ENCODE measurements around the gene MAPRE3.
A peak's percentile ranks its signal among the peaks of the same experiment; 100 is the strongest.

Gene MAPRE3

DNA sequence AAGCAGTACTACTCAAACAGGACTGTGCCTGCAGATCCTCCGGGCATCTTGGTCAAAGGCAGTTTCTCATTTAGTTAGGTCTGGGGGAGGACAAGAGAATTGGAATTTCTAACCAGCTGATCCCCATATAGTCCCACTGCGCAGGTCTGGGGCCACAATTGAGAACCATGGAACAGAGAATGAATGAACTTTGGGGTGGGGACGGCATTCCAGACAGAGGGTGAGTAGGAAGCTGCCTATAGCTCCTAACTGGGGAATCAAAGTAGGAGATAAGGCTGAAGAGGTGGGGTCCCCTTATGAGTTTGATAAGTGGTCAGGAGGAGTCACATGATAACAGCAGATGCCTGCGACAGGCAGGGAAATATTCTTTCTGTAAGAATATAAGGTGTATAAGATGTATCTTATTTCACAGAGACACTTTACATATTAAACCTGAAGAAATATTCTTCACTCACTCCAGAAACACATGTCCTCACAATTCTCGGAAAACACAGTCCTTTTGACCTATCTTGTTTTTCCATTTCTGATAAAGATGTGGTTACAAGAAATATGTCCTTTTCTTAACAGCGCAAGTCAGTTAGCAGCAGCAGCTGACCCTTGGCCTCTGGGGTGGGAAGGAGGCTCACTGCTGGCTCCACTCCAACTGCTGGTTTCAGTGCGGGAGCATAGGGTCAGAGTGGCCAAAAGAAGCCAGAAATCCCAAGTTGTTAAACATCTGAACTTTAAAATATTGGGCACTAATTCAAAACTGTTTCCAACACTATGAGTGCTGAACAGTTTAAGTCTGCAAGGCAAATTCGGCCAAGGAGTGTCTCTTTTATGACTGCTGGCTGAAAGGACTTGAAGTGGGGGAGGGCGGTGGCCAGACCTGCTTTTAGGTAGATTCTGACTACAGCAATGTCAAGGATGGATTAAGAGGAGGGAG lies 49.8 kb downstream of the MAPRE3 start:
- no peak overlapping the region for H3K4me3 ChIP-seq (ENCODE audit: low read length)
- TF ChIP-seq, protein P1, sequence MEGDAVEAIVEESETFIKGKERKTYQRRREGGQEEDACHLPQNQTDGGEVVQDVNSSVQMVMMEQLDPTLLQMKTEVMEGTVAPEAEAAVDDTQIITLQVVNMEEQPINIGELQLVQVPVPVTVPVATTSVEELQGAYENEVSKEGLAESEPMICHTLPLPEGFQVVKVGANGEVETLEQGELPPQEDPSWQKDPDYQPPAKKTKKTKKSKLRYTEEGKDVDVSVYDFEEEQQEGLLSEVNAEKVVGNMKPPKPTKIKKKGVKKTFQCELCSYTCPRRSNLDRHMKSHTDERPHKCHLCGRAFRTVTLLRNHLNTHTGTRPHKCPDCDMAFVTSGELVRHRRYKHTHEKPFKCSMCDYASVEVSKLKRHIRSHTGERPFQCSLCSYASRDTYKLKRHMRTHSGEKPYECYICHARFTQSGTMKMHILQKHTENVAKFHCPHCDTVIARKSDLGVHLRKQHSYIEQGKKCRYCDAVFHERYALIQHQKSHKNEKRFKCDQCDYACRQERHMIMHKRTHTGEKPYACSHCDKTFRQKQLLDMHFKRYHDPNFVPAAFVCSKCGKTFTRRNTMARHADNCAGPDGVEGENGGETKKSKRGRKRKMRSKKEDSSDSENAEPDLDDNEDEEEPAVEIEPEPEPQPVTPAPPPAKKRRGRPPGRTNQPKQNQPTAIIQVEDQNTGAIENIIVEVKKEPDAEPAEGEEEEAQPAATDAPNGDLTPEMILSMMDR (conservative IDR thresholded peaks at IDR 0.05; ENCODE audit: low read length): no peak
- no peak for DNase-seq (ENCODE audit: low read depth)

DNA sequence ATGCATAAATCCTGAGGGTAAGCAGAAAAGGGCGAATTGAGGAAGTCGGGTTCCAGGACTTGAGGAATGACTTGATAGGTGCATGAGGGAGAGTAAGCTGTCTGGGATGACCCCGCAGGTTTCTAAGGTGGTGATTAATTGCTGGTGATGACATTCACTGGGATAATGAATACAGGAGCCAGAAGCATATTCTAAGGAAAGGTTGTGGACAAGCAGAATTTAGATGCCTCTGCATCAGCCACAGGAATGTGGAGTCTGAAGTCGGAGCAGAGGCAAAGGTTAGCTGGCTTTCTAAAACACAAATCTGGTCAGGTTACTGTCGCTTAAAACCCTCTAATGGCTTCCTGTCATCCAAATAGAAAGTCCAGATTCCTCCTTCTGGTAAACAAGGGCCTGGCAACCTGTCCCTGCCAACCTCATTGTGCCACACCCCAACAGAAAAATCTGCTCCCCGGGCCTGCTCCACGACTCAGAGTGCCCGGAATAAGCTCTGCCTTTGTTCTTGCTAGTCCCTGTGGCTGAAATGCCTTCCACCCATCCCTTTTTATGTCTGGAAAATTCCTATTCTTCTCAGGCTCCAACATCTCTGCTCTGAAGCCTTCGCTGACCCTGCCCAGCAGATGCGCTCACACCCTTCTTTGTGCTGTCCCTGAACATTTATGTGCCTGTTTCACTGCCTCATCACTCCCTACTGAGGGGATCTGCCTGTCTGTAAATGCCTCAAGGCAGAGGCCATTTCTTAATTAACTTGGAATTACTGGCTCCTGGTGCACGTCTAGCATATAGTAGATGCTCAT lies 51.0 kb downstream of the MAPRE3 start:
- no peak overlapping the region for H3K4me3 ChIP-seq (ENCODE audit: low read length)
- TF ChIP-seq, protein P1 (conservative IDR thresholded peaks at IDR 0.05; ENCODE audit: low read length): no peak
- peak; percentile 40 for DNase-seq (ENCODE audit: low read depth)

DNA sequence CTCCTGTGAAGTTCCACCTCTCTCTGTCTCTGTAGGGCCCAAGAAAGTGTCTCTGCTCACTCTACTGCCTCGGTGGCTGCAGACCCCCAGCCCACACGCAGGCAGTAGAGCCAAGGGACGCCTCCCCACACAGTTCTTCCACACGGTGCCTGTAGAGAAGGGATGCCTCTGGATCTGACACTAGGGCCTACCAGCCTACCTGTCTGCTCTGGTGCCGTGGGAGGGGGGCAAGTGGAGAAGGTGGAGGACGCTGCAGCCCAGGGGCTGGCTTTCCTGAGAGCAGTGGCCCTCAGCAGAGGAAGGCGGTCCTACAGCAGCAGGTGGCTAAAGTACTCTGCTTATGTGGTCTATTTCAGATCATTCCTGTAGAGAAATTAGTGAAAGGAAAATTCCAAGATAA lies 53.3 kb downstream of the MAPRE3 start:
- TF ChIP-seq, protein P1 (conservative IDR thresholded peaks at IDR 0.05; ENCODE audit: low read length): no peak
- no peak overlapping the region for H3K4me3 ChIP-seq (ENCODE audit: low read length)
- DNase-seq (ENCODE audit: low read depth): no peak

DNA sequence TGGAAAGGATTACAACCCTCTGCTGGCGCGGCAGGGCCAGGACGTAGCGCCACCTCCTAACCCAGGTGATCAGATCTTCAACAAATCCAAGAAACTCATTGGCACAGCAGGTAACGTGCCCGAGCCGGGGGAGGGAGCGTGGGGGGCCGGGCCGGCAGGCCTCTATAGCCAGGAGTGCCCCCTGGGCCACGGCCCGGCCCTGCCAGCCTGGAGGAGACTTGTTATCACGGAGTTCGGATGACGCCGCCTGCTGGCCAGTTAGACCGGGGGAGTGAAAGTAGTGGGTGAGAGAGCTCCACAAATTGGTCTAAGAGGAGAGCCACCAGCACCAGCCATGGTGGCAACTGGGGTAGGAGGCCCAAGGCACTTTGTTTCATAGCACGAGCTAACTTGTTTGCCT lies 53.8 kb downstream of the MAPRE3 start:
- TF ChIP-seq, protein P1 (conservative IDR thresholded peaks at IDR 0.05; ENCODE audit: low read length): 0 out of 2 replicates have a peak, but pooled peaks have one; percentile 9
- DNase-seq (ENCODE audit: low read depth): no peak
- H3K4me3 ChIP-seq (ENCODE audit: low read length): no peak overlapping the region

DNA sequence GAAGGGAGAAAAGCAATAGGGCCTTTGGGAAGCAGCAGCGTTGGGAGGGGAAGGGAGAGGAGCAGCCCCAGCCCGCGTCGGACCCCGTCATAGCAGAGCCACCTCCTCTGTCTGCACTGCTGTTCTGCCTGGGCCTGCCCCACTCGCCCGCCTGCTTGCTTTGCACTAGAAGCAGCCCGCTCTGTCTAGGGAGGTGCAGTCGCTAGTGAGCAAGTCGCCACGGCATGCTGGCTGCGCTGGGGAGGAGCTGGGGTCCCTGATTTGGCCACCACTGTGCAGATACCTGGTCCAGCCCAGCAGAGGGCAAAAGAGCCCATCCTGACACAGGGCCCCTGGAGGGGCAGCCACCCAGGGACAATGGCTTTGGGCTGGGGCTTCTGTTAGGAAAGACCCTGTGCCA lies 54.4 kb downstream of the MAPRE3 start:
- H3K4me3 ChIP-seq (ENCODE audit: low read length): no peak overlapping the region
- TF ChIP-seq, protein P1 (conservative IDR thresholded peaks at IDR 0.05; ENCODE audit: low read length): no peak; the same call in 1 of the 2 replicates
- DNase-seq (ENCODE audit: low read depth): no peak

DNA sequence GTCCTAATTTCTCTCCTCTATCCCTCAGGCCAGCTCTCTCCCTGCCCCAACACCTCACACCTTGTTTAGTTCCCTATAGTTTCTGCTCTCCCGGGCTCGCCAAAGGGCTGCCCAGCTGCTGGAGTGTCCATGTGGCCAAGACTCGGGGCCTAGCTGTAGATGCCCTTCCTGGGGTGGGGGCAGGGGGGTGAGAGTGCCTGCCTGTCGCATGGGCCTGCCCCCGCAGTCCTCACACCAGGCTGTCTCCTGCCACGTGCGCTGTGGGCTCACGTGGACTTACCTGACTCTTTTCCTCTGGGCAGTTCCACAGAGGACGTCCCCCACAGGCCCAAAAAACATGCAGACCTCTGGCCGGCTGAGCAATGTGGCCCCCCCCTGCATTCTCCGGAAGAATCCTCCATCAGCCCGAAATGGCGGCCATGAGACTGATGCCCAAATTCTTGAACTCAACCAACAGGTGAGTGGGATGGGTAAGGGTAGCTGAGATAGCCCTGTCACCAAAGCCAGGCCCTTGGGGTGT lies 54.9 kb downstream of the MAPRE3 start:
- no peak overlapping the region for H3K4me3 ChIP-seq (ENCODE audit: low read length)
- TF ChIP-seq, protein P1 (conservative IDR thresholded peaks at IDR 0.05; ENCODE audit: low read length): no peak

More for the DNA sequence above, 54.9 kb downstream of the MAPRE3 start:
- no peak for DNase-seq (ENCODE audit: low read depth)

Measured in AG10803 (cell line).